HepG2 (cell line): ENCODE data around the gene TRIM66. TPM values are rescaled to one million over a fixed set of nuclear protein-coding genes. Genes with fewer than 3 reads are reported as not detected.

Source experiments
- ATAC-seq: fragments of 200-7000 bp; cut with Tn5 transposase; 3 replicates; pipeline ENCODE4 v1.9.1; 2020; ENCODE audit warnings: mild to moderate bottlenecking, moderate library complexity
- Bru-seq: library from RNA; stranded (reverse); fragments of 400-500 nt; gene quantifications from one replicate; lab custom pipeline; 2021; lab: Mats Ljungman, UMichigan
- BruChase-seq, 2 experiments: library from RNA; stranded (reverse); fragments of 400-500 nt; gene quantifications; one replicate each; lab custom pipeline; 2021; lab: Mats Ljungman, UMichigan
- BruUV-seq: library from RNA; stranded (reverse); fragments of 400-500 nt; replicated peaks from 2 replicates; lab custom pipeline; 2021; lab: Mats Ljungman, UMichigan
- CTCF ChIA-PET: fragments of 300-600 bp; formaldehyde crosslinking; extraction: SDS; loops from one replicate; lab custom pipeline; 2021; ENCODE audit warnings: low total read pairs, inconsistent platforms, low intra/inter-chr PET ratio; lab: Yijun Ruan, JAX
- POLR2A ChIA-PET: fragments of 350-600 bp; sonication (Branson Sonifier 250); formaldehyde crosslinking; loops from one replicate; lab custom pipeline; 2020; ENCODE audit warnings: antibody characterized with exemption, inconsistent platforms; lab: Yijun Ruan, JAX
- DNase-seq: peaks from one replicate; pipeline ENCODE4 v3.0.0-alpha.2; 2015; ENCODE audit warnings: low spot score
- FAIRE-seq: peaks from 3 replicates; lab custom pipeline; 2011; peaks lifted over from hg19 to GRCh38; lab: Jason Lieb, UNC
- H2AFZ ChIP-seq: one replicate; pipeline ENCODE4 v1.6.1; 2011; ENCODE audit warnings: low read length, inconsistent platforms
- H3K27ac ChIP-seq: fragments of 300-600 bp; 3 replicates; pipeline ENCODE4 v1.8.0; 2011; ENCODE audit warnings: mixed run types, mild to moderate bottlenecking, mixed read lengths, low read length, inconsistent platforms; ENCODE audit not compliant: insufficient read depth; ENCODE audit errors: extremely low read length
- H3K27me3 ChIP-seq, 2 experiments: fragments of 200-600 bp in 1 of 2; 2 replicates in 1 of 2; 3 replicates in 1 of 2; pipeline versions ENCODE4 v1.6.0 to v1.8.0; 2011; ENCODE audit warnings: low read length in 2 of 2, mild to moderate bottlenecking in 2 of 2, moderate library complexity in 2 of 2, inconsistent platforms in 1 of 2; ENCODE audit not compliant: insufficient read depth in 2 of 2, control insufficient read depth in 1 of 2
- H3K36me3 ChIP-seq, 2 experiments: fragments of 200-600 bp in 1 of 2; replicated peaks in 1 of 2; 2 replicates in 1 of 2; 3 replicates in 1 of 2; pipeline versions ENCODE4 v1.5.1 to v1.8.0; 2011; ENCODE audit warnings: low read length in 2 of 2, inconsistent platforms in 1 of 2; ENCODE audit not compliant: insufficient read depth in 2 of 2, control insufficient read depth in 1 of 2
- H3K4me1 ChIP-seq: 2 replicates; pipeline ENCODE4 v1.5.1; 2012; ENCODE audit warnings: low read length, inconsistent platforms; ENCODE audit not compliant: insufficient read depth
- H3K4me2 ChIP-seq: 2 replicates; pipeline ENCODE4 v1.6.0; 2011; ENCODE audit warnings: low read depth, low read length, inconsistent platforms
- H3K4me3 ChIP-seq, 3 experiments: fragments of 200-600 bp in 1 of 3; sonication (generic), shearing (Covaris generic) in 1 of 3; replicated peaks in 1 of 3; 2 replicates each; pipeline ENCODE4 v1.5.1; 2011 to 2016; ENCODE audit warnings: low read length in 3 of 3, inconsistent platforms in 2 of 3, low read depth in 2 of 3, mild to moderate bottlenecking in 2 of 3, control low read depth in 1 of 3, mixed read lengths in 1 of 3; ENCODE audit not compliant: insufficient read depth in 1 of 3
- H3K79me2 ChIP-seq: one replicate; pipeline ENCODE4 v1.6.1; 2011; ENCODE audit warnings: low read length, inconsistent platforms; ENCODE audit not compliant: insufficient read depth
- H3K9ac ChIP-seq: 2 replicates; pipeline ENCODE4 v1.6.0; 2011; ENCODE audit warnings: mild to moderate bottlenecking, low read depth, low read length, inconsistent platforms; ENCODE audit not compliant: insufficient read depth
- H3K9me3 ChIP-seq: 2 replicates; pipeline ENCODE4 v1.5.1; 2012; ENCODE audit warnings: mild to moderate bottlenecking, low read length
- H4K20me1 ChIP-seq: 2 replicates; pipeline ENCODE4 v1.6.0; 2011; ENCODE audit warnings: inconsistent platforms, mild to moderate bottlenecking, low read length, moderate library complexity; ENCODE audit not compliant: insufficient read depth
- DPF2 ChIP-seq: sonication (generic); formaldehyde crosslinking; IDR thresholded peaks from 2 replicates; pipeline ENCODE4 v1.4.0; 2020; ENCODE audit warnings: mild to moderate bottlenecking, low read depth, missing genetic modification reagents, borderline replicate concordance
- GTF2F1 ChIP-seq: fragments of 150-350 bp; IDR thresholded peaks from 2 replicates; pipeline ENCODE4 v1.6.1; 2014; ENCODE audit warnings: low read length
- MZF1 ChIP-seq: sonication (generic); formaldehyde crosslinking; IDR thresholded peaks from 2 replicates; pipeline ENCODE4 v1.8.1; 2023; ENCODE audit warnings: mild to moderate bottlenecking, missing genetic modification reagents, borderline replicate concordance
- TOE1 ChIP-seq: sonication (generic); formaldehyde crosslinking; IDR thresholded peaks from 2 replicates; pipeline ENCODE4 v1.4.0; 2020; ENCODE audit warnings: mild to moderate bottlenecking, missing genetic modification reagents
- TOPORS ChIP-seq: sonication (generic); formaldehyde crosslinking; IDR thresholded peaks from 2 replicates; pipeline ENCODE4 v1.8.0; 2023; ENCODE audit warnings: mild to moderate bottlenecking, missing genetic modification reagents
- ZNF292 ChIP-seq: sonication (generic); formaldehyde crosslinking; IDR thresholded peaks from 2 replicates; pipeline ENCODE4 v1.8.1; 2022; ENCODE audit warnings: mild to moderate bottlenecking, low read depth, missing genetic modification reagents, borderline replicate concordance
- ZNF614 ChIP-seq: IDR thresholded peaks from 2 replicates; pipeline ENCODE4 v1.6.1; 2018; ENCODE audit warnings: missing biosample characterization, missing genetic modification reagents, inconsistent platforms, borderline replicate concordance
- ZNF674 ChIP-seq: sonication (generic); formaldehyde crosslinking; IDR thresholded peaks from 2 replicates; pipeline ENCODE4 v1.5.0; 2020; ENCODE audit warnings: low read depth, mild to moderate bottlenecking, missing genetic modification reagents
- ZNF776 ChIP-seq: sonication (generic); formaldehyde crosslinking; IDR thresholded peaks from 2 replicates; pipeline ENCODE4 v1.4.0; 2020; ENCODE audit warnings: mild to moderate bottlenecking, missing genetic modification reagents
- WGBS: methylation state at CpG from one replicate; pipeline ENCODE4 v1.1.6; 2017; ENCODE audit warnings: low lambda C conversion rate; 5-methylcytosine and 5-hydroxymethylcytosine counted together
- in situ Hi-C: cut with HindIII; loops from 2 replicates; pipeline ENCODE4 v1.10.0; 2017; ENCODE audit warnings: low pct_unique_long_range_greater_than_20kb; ENCODE audit not compliant: extremely low pct_ligation_motif_present
- intact Hi-C: fragments of 100-400 bp; cut with micrococcal nuclease; formaldehyde crosslinking; loops from one replicate; pipeline ENCODE4 v1.10.0; 2022; ENCODE audit not compliant: unreplicated experiment
- long read RNA-seq, 2 experiments: library from RNA in 1 of 2; library from polyadenylated mRNA in 1 of 2; stranded (forward) in 1 of 2; unstranded in 1 of 2; transcript quantifications; one replicate each; pipeline ENCODE4 v2.0.0, GENCODE V29; 2019 to 2022
- polyA minus RNA-seq, 3 experiments: library from RNA; depleted of rRNA, polyadenylated mRNA; stranded (reverse); fragments of >200 nt; gene quantifications; 2 replicates each; pipeline ENCODE4 v1.2.3, GENCODE V29; 2011; ENCODE audit warnings: low replicate concordance in 1 of 3
- polyA plus RNA-seq, 8 experiments: library from polyadenylated mRNA; depleted of rRNA in 3 of 8; stranded (reverse) in 7 of 8; unstranded in 1 of 8; fragments of >200 nt; fragmentation: Illumina TruSeq in 4 of 8; extraction: Trizol in 4 of 8; gene quantifications; 2 replicates each; pipeline versions ENCODE4 v1.2.1 to v1.2.3, GENCODE V29; 2011 to 2016; ENCODE audit warnings: low read depth in 4 of 8, missing spikeins in 1 of 8, mixed read lengths in 1 of 8; ENCODE audit not compliant: insufficient read depth in 1 of 8
- total RNA-seq, 5 experiments: library from RNA; depleted of rRNA; stranded (reverse); fragments of >200 nt; fragmentation: Illumina TruSeq; extraction: Trizol; gene quantifications; 2 replicates each; pipeline ENCODE4 v1.2.3, GENCODE V29; 2016; ENCODE audit warnings: low read depth in 1 of 5
- TF ChIP-seq, protein P1 (sequence below): sonication (generic); formaldehyde crosslinking; IDR thresholded peaks from 2 replicates; pipeline ENCODE4 v1.8.0; 2022; ENCODE audit warnings: missing genetic modification reagents, mild to moderate bottlenecking, inconsistent platforms, borderline replicate concordance
- TF ChIP-seq, protein P2 (sequence below): sonication (generic); formaldehyde crosslinking; IDR thresholded peaks from 2 replicates; pipeline ENCODE4 v1.4.0; 2020; ENCODE audit warnings: mild to moderate bottlenecking, missing genetic modification reagents

Gene TRIM66, protein sequence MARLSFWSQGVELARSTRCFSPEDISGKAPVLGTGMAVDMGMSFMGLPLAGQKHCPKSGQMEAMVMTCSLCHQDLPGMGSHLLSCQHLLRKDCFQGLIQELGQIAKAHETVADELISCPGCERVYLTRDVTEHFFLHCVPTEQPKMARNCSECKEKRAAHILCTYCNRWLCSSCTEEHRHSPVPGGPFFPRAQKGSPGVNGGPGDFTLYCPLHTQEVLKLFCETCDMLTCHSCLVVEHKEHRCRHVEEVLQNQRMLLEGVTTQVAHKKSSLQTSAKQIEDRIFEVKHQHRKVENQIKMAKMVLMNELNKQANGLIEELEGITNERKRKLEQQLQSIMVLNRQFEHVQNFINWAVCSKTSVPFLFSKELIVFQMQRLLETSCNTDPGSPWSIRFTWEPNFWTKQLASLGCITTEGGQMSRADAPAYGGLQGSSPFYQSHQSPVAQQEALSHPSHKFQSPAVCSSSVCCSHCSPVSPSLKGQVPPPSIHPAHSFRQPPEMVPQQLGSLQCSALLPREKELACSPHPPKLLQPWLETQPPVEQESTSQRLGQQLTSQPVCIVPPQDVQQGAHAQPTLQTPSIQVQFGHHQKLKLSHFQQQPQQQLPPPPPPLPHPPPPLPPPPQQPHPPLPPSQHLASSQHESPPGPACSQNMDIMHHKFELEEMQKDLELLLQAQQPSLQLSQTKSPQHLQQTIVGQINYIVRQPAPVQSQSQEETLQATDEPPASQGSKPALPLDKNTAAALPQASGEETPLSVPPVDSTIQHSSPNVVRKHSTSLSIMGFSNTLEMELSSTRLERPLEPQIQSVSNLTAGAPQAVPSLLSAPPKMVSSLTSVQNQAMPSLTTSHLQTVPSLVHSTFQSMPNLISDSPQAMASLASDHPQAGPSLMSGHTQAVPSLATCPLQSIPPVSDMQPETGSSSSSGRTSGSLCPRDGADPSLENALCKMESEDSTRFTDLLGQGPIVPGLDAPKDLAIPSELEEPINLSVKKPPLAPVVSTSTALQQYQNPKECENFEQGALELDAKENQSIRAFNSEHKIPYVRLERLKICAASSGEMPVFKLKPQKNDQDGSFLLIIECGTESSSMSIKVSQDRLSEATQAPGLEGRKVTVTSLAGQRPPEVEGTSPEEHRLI (N-terminal part only)
- total RNA-seq (2016; rRNA removed; fragmentation: Illumina TruSeq; extraction: Trizol) (4.9 and 5.6 TPM in 2 replicates), polyA plus RNA-seq (2011; rRNA removed) (6.1 and 7.6 TPM in 2 replicates), polyA minus RNA-seq (2011; rRNA and poly(A)+ RNA removed; ENCODE audit: low replicate concordance) (6.2 and 10.3 TPM in 2 replicates), Bru-seq, nascent RNA (percentile 62 among the genes with signal in this experiment), BruChase-seq, experiment 1, labeled RNA remaining after a 6-hour chase (percentile 56 among the genes with signal in this experiment), BruChase-seq, experiment 2, labeled RNA remaining after a 2-hour chase (percentile 69 among the genes with signal in this experiment)
- 1.4 and 2.4 TPM in 2 replicates for total RNA-seq (2016; cell fraction: cytosol; rRNA removed; fragmentation: Illumina TruSeq; extraction: Trizol; ENCODE audit: low read depth)
- 4.9 and 5.0 TPM in 2 replicates for total RNA-seq (2016; cell fraction: insoluble cytoplasmic fraction; rRNA removed; fragmentation: Illumina TruSeq; extraction: Trizol)
- total RNA-seq (2016; cell fraction: membrane; rRNA removed; fragmentation: Illumina TruSeq; extraction: Trizol): 1.9 and 2.3 TPM in 2 replicates
- 19.3 and 22.0 TPM in 2 replicates for total RNA-seq (2016; cell fraction: nucleus; rRNA removed; fragmentation: Illumina TruSeq; extraction: Trizol)
- polyA plus RNA-seq (2011; cell fraction: cytosol; rRNA removed): 1.7 and 1.8 TPM in 2 replicates
- 24.5 and 26.0 TPM in 2 replicates for polyA plus RNA-seq (2011; cell fraction: nucleus; rRNA removed)
- 5.0 and 5.3 TPM in 2 replicates for polyA plus RNA-seq (2012)
- polyA plus RNA-seq (2016; cell fraction: cytosol; fragmentation: Illumina TruSeq; extraction: Trizol; ENCODE audit: low read depth): 0.43 and 0.66 TPM in 2 replicates
- polyA plus RNA-seq (2016; cell fraction: insoluble cytoplasmic fraction; fragmentation: Illumina TruSeq; extraction: Trizol; ENCODE audit: low read depth): 2.1 and 3.1 TPM in 2 replicates
- polyA plus RNA-seq (2016; cell fraction: membrane; fragmentation: Illumina TruSeq; extraction: Trizol; ENCODE audit: low read depth): 1.2 and 1.3 TPM in 2 replicates
- 18.3 and 20.6 TPM in 2 replicates for polyA plus RNA-seq (2016; cell fraction: nucleus; fragmentation: Illumina TruSeq; extraction: Trizol; ENCODE audit: insufficient read depth, low read depth)
- polyA minus RNA-seq (2011; cell fraction: cytosol; rRNA and poly(A)+ RNA removed): 1.2 and 2.4 TPM in 2 replicates
- 26.0 and 33.4 TPM in 2 replicates for polyA minus RNA-seq (2011; cell fraction: nucleus; rRNA and poly(A)+ RNA removed)
- long read RNA-seq, experiment 1: 0 reads
- long read RNA-seq, experiment 2, partial matches to known transcripts: 1 of 3 reads
- long read RNA-seq, experiment 2, other reads (novel, unspliced or antisense): 2 of 3 reads

DNA sequence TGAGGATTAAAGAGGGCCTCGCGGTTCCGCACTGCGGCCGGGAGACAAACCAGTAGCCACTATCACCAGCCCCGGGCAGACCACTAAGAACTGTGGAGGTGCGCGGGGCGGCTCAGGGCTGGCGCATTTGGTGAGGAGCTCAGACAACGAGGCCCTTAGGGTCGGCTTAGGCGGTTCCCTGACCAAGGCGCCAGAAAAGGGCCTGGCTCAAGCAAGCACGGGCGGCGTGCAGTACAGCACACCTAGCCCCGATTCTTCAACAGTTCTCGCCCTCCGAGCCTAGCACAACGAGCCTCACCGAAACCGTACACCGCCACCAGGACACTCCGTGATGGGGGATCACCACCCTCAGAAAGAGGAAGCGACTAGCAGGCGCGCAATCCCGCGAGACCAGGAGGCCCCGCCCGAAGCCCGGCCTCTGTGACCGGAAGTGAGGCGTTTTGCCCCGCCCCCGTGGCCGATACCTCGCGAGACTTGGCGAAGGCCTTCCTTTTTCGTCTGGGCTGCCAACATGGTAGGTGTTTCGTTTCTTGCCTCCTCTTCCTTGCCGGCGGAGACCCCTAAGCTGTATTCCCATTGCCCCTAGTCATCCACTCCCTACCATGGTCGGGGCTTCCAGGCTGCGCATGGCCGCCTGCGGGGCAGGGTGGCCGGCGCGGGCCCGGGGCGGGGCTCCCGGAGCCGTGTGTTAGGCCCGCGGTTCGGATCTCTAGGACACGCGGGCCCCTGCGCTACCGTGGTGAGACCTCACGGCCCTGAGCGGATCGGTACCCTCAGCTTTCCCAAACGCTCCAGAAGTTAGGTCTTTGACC is at the start of gene TRIM66, which contains the start of gene RPL27A:
Gene TRIM66 (minus strand): TSS at position 363 of the 812 bp plus-strand sequence. CDS start 10,391 bp downstream, outside the sequence.
Gene RPL27A (plus strand): TSS at position 490 of the 812 bp plus-strand sequence. CDS start 22 bp downstream, at position 512.
- H3K4me2 ChIP-seq: peak within 1 kb of the TSS; percentile 89
- no peaks in the 10 kb centered on the region for H3K9me3 ChIP-seq
- peaks cover 10 to 23% of the 10 kb centered on the region in 2 experiments; a peak in 4 of 5 replicates for H3K36me3 ChIP-seq
- intact Hi-C loops: loop anchor here (5.0 kb wide), 1 partner anchor 230 kb away; the partner anchor contains the start of gene AKIP1
- H2AFZ ChIP-seq: no peak within 1 kb of the TSS
- FAIRE-seq (peak; percentile 68), DNase-seq (peak; percentile 92), ATAC-seq (peak; percentile 93)
- peak within 1 kb of the TSS; percentile 97 for H3K27ac ChIP-seq
- in situ Hi-C loops: loop anchor here (25.0 kb wide), 1 partner anchor 280 kb away; the partner anchor contains the start of gene TMEM9B
- H3K4me1 ChIP-seq: peaks cover 73% of the 10 kb centered on the region
- under 1% methylated on average over 44 of the region's 67 CpGs for WGBS
- no TSS peak for BruUV-seq
- H3K9ac ChIP-seq: peak within 1 kb of the TSS; percentile 100
- H4K20me1 ChIP-seq: peaks cover 26% of the 10 kb centered on the region
- peaks cover 0 to 7% of the 10 kb centered on the region in 2 experiments; a peak in 1 of 5 replicates for H3K27me3 ChIP-seq
- H3K79me2 ChIP-seq: peaks cover 37% of the 10 kb centered on the region
- H3K4me3 ChIP-seq: peak within 1 kb of the TSS; percentile 96 to 100 (median 99)
- CTCF ChIA-PET: no interaction called here
- POLR2A ChIA-PET: interaction anchor here (0.6 to 3.3 kb wide), 22 partner anchors 17 to 282 kb away, joined by 3 to 43 read pairs (median 4); partner anchors contain the start of gene TMEM9B
- TF ChIP-seq, protein P1, sequence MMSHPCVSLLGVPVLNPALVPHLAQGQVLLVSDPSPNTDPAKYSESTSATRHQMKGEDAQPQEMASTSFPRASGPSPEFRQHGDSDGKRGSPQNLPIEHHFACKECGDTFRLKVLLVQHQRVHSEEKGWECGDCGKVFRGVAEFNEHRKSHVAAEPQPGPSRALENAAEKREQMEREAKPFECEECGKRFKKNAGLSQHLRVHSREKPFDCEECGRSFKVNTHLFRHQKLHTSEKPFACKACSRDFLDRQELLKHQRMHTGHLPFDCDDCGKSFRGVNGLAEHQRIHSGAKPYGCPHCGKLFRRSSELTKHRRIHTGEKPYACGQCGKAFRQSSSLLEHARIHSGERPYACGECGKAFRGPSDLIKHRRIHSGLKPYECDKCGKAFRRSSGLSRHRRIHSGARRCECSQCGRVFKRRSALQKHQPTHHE (CRISPR knock-in tag): peak; percentile 79; the same call in 1 of the 2 replicates
- TF ChIP-seq ZNF674 (CRISPR knock-in tag) (peak; percentile 96), DPF2 (CRISPR knock-in tag) (no peak), TOE1 (CRISPR knock-in tag) (no peak; the same call in 1 of the 2 replicates), ZNF292 (no peak), MZF1 (CRISPR knock-in tag) (peak; percentile 92; the same call in 1 of the 2 replicates), TOPORS (CRISPR knock-in tag) (no peak), ZNF614 (CRISPR knock-in tag) (peak; percentile 30; the same call in 1 of the 2 replicates), ZNF776 (peak; percentile 83), GTF2F1 (peak; percentile 69; the same call in 1 of the 2 replicates)
- TF ChIP-seq, protein P2, sequence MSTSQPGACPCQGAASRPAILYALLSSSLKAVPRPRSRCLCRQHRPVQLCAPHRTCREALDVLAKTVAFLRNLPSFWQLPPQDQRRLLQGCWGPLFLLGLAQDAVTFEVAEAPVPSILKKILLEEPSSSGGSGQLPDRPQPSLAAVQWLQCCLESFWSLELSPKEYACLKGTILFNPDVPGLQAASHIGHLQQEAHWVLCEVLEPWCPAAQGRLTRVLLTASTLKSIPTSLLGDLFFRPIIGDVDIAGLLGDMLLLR (CRISPR knock-in tag): peak; percentile 71
